Activated CD4-positive, alpha-beta T cell treated with anti-CD3 and anti-CD28 coated beads, Interleukin-2, amount 10 ng/mL, durations not matched to agents 7 days and 5 days (primary cell): ENCODE measurements around the gene PLCH2. TPM values are rescaled to one million over a fixed set of nuclear protein-coding genes. Genes with fewer than 3 reads are reported as not detected.

Experiments
- CTCF ChIA-PET: fragments of 350-600 bp; sonication (Branson Sonifier 250); formaldehyde crosslinking; loops from one replicate; lab custom pipeline; 2021; ENCODE audit warnings: antibody characterized with exemption; lab: Charles Lee
- POLR2A ChIA-PET: fragments of 350-600 bp; sonication (Branson Sonifier 250); formaldehyde crosslinking; loops from one replicate; lab custom pipeline; 2021; ENCODE audit warnings: antibody characterized with exemption; lab: Charles Lee
- DNase-seq: peaks from one replicate; pipeline ENCODE4 v3.0.0-alpha.2; 2020
- H3K27ac Mint-ChIP-seq: one replicate; pipeline ENCODE4 v1.8.0; 2021; ENCODE audit warnings: mild to moderate bottlenecking, moderate library complexity, mixed read lengths
- H3K27me3 Mint-ChIP-seq: one replicate; pipeline ENCODE4 v1.8.0; 2021; ENCODE audit warnings: mixed read lengths
- H3K36me3 Mint-ChIP-seq: one replicate; pipeline ENCODE4 v1.8.0; 2021; ENCODE audit warnings: low read depth, mixed read lengths
- H3K4me1 Mint-ChIP-seq: one replicate; pipeline ENCODE4 v1.8.0; 2021; ENCODE audit warnings: mixed read lengths
- H3K4me3 Mint-ChIP-seq: one replicate; pipeline ENCODE4 v1.8.0; 2021; ENCODE audit warnings: mild to moderate bottlenecking, moderate library complexity, mixed read lengths
- H3K9me3 Mint-ChIP-seq: one replicate; pipeline ENCODE4 v1.8.0; 2021; ENCODE audit warnings: mixed read lengths
- total RNA-seq, 2 experiments: library from RNA; stranded (reverse); gene quantifications; one replicate each; pipeline ENCODE4 v1.2.3, GENCODE V29; 2021

Gene PLCH2
- total RNA-seq, 2 experiments from 2014 or later, result 16.7 to 21.1 TPM

GRCh38 chr1:2509589-2509988 lies 33.5 kb downstream of the PLCH2 start:
- H3K27me3 Mint-ChIP-seq, result no peaks in the 10 kb centered on the region
- H3K4me3 Mint-ChIP-seq, result no peak overlapping the region
- ChIA-PET POLR2A (no interaction called here), CTCF (no interaction called here)
- peaks cover 5% of the 10 kb centered on the region for H3K36me3 Mint-ChIP-seq
- no peak for DNase-seq
- H3K27ac Mint-ChIP-seq, result no peak overlapping the region
- no peaks in the 10 kb centered on the region for H3K4me1 Mint-ChIP-seq
- no peaks in the 10 kb centered on the region for H3K9me3 Mint-ChIP-seq

DNA sequence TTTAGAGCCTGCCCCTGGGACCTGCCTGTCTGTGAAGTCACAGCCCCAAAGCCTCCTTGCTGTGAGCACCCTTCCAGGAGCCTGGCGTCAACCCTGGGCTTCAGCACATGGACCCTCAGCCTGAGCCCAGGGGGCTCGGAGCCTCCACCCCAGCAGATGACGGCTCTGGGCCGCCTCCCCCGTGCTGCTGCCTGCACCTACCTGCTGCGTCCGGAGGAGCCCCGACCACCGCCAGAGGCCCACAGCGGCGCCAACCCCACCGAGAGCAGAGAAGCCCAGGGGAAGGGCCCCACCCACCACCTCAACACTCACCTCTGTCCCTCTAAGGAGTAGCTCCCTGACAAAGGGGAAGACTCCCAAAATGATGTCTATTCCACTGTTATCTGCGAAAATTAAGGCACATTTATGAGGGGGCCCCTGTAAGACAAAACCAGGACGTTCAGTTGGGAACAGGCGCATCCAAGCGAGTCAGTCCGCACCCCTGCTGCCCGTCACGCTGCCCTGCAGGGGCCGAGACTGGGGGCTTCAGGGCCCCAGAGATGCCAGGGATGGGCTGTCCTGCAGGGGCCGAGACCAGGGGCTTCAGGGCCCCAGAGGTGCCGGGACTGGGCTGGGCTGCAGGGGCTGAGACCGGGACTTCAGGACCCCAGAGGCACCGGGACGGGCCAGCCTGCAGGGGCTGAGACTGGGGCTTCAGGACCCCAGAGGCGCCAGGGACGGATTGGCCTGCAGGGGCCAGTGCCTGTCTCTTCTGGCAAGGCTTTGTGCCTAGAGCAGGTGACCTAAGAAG lies 34.5 kb downstream of the PLCH2 start:
- no peaks in the 10 kb centered on the region for H3K4me1 Mint-ChIP-seq
- ChIA-PET CTCF (interaction anchor here (0.7 kb wide), 1 partner anchor 22 kb away, joined by 3 read pairs; no protein-coding TSS in a partner anchor), POLR2A (no interaction called here)
- H3K9me3 Mint-ChIP-seq, result no peaks in the 10 kb centered on the region
- DNase-seq, result no peak
- H3K4me3 Mint-ChIP-seq, result no peak overlapping the region
- peaks cover 5% of the 10 kb centered on the region for H3K36me3 Mint-ChIP-seq
- H3K27me3 Mint-ChIP-seq, result no peaks in the 10 kb centered on the region
- no peak overlapping the region for H3K27ac Mint-ChIP-seq

- ChIA-PET CTCF (no interaction called here), POLR2A (no interaction called here)
- Mint-ChIP-seq H3K9me3 (no peaks in the 10 kb centered on the region), H3K36me3 (peaks cover 12% of the 10 kb centered on the region), H3K4me1 (no peaks in the 10 kb centered on the region), H3K27ac (no peak overlapping the region), H3K4me3 (no peak overlapping the region), H3K27me3 (no peaks in the 10 kb centered on the region)
- DNase-seq, result no peak
Measured at GRCh38 chr1:2512862-2513421, 36.9 kb downstream of the PLCH2 start.

- Mint-ChIP-seq H3K27me3 (no peaks in the 10 kb centered on the region), H3K36me3 (peaks cover 18% of the 10 kb centered on the region), H3K4me1 (no peaks in the 10 kb centered on the region), H3K4me3 (no peak overlapping the region), H3K27ac (no peak overlapping the region), H3K9me3 (no peaks in the 10 kb centered on the region)
- CTCF ChIA-PET, result interaction anchor here (1.3 kb wide), 1 partner anchor 10 kb away, joined by 3 read pairs; no protein-coding TSS in a partner anchor
- POLR2A ChIA-PET, result no interaction called here
- DNase-seq, result no peak
Measured at GRCh38 chr1:2513939-2514652, 38.0 kb downstream of the PLCH2 start.

DNA sequence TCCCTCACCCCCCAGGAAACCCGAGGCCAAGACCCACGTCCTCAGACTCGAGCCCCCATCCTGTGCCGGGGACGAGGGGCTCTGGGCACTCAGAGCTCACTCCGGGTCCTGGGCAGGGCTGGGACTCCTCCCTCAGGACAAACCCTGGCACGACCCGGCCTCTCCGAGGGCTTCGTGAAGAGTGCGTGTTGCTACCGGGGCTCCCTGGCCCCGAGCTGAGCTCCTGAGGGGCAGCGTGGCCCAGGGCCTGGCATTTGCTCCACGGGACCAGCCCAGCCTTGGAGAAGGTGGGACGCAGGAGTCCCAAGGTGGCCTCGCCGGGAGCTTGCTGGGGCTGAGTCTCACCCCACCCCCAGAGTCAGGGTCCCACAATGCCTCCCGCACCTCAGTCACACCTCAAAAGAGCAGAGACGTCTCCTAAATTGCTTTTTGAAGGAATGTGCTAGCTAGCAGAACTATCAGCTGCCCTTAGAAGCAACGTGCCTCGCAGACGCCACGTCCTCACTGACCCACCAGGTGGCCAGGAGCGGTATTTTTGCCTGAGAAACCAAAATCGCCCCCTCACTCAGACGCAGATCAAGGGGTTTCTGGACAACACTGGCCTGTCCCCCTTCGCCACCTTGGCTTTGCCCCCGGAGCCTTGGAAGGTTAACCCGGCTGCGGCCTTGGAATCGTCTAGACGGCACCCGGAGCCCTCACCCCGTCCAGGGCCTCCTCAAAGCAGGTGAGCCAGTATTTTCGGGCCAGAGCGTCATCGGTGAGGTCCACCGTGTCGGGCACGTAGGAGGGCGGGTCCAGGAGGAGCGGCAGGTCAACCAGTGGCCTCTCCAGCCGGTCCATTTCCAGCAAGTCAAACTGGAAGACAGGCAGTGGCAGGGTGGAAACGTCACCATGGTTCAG lies 39.0 kb downstream of the PLCH2 start:
- Mint-ChIP-seq H3K27me3 (no peaks in the 10 kb centered on the region), H3K36me3 (peaks cover 19% of the 10 kb centered on the region), H3K9me3 (no peaks in the 10 kb centered on the region), H3K4me1 (no peaks in the 10 kb centered on the region), H3K4me3 (no peak overlapping the region), H3K27ac (no peak overlapping the region)
- ChIA-PET CTCF (interaction anchor here (1.3 kb wide), 1 partner anchor 9 kb away, joined by 3 read pairs; no protein-coding TSS in a partner anchor), POLR2A (no interaction called here)
- DNase-seq, result no peak

DNA sequence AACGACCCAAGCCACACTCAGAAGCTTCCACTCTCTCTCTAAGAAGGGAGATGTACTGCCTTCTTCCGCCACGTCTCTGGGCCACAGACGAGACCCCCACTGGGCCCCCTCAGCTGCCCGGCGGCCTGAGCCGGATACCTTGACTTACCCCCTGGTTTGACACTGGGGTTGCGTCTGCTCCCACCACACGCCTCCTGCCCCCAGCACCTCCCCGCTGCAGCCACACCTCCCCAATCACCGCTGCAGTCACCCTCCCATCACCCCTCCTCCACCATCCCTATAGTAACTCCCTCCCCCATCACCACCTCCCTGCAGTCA lies 39.6 kb downstream of the PLCH2 start:
- no peaks in the 10 kb centered on the region for H3K9me3 Mint-ChIP-seq
- ChIA-PET CTCF (no interaction called here), POLR2A (no interaction called here)
- no peak overlapping the region for H3K4me3 Mint-ChIP-seq
- no peak overlapping the region for H3K27ac Mint-ChIP-seq
- peaks cover 22% of the 10 kb centered on the region for H3K36me3 Mint-ChIP-seq
- DNase-seq, result no peak
- H3K4me1 Mint-ChIP-seq, result no peaks in the 10 kb centered on the region
- H3K27me3 Mint-ChIP-seq, result no peaks in the 10 kb centered on the region

- H3K4me3 Mint-ChIP-seq, result no peak overlapping the region
- H3K36me3 Mint-ChIP-seq, result peaks cover 26% of the 10 kb centered on the region
- H3K9me3 Mint-ChIP-seq, result no peaks in the 10 kb centered on the region
- ChIA-PET CTCF (no interaction called here), POLR2A (no interaction called here)
- no peak for DNase-seq
- no peak overlapping the region for H3K27ac Mint-ChIP-seq
- no peaks in the 10 kb centered on the region for H3K4me1 Mint-ChIP-seq
- H3K27me3 Mint-ChIP-seq, result no peaks in the 10 kb centered on the region
Measured at GRCh38 chr1:2516124-2516523, 40.0 kb downstream of the PLCH2 start.

DNA sequence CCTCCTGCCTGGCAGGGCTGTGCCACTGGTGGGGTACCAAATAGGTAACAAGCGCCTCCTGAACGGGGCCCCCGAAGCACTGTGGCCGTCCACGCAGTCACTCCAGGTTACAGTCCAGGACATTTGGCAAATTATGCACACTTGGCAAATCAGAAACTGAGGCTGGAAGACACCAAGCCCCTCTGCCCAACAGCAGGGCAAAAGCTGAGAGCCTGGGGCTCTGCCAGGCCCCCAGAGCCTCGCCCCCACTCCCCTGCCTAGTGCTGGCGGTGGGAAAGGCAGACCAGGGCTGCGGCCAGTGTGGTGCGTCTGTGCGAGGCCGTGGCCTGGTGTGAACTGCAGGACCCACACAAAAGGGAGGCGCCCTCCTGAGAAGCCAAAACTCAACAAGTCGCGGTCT lies 40.9 kb downstream of the PLCH2 start:
- ChIA-PET CTCF (no interaction called here), POLR2A (no interaction called here)
- DNase-seq, result no peak
- no peak overlapping the region for H3K27ac Mint-ChIP-seq
- H3K9me3 Mint-ChIP-seq, result no peaks in the 10 kb centered on the region
- peaks cover 2% of the 10 kb centered on the region for H3K4me1 Mint-ChIP-seq
- H3K36me3 Mint-ChIP-seq, result peaks cover 26% of the 10 kb centered on the region
- H3K4me3 Mint-ChIP-seq, result no peak overlapping the region
- no peaks in the 10 kb centered on the region for H3K27me3 Mint-ChIP-seq

DNA sequence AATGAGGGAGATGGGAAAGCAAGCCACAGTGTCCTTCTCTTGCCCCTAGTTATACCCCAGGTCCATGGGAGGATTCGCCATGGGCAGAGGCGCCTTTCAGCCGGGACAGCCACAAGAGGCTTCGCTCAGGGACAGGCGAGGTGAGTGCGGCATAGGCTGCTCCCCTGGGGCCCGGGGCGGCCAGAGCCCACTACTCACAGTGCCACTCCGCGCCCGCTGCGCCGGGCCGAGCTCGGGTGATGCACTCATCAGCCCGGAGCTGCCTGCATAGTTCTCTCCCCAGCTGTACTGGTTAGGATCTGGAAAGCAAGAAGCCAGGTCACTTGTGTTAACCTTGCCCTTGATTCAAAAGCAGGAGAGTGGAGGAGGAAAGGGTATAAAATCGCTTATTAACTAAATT lies 41.9 kb downstream of the PLCH2 start:
- POLR2A ChIA-PET, result no interaction called here
- Mint-ChIP-seq H3K4me1 (peaks cover 11% of the 10 kb centered on the region), H3K36me3 (peaks cover 26% of the 10 kb centered on the region), H3K27ac (no peak overlapping the region), H3K27me3 (no peaks in the 10 kb centered on the region), H3K4me3 (no peak overlapping the region), H3K9me3 (no peaks in the 10 kb centered on the region)
- no peak for DNase-seq
- CTCF ChIA-PET, result no interaction called here

DNA sequence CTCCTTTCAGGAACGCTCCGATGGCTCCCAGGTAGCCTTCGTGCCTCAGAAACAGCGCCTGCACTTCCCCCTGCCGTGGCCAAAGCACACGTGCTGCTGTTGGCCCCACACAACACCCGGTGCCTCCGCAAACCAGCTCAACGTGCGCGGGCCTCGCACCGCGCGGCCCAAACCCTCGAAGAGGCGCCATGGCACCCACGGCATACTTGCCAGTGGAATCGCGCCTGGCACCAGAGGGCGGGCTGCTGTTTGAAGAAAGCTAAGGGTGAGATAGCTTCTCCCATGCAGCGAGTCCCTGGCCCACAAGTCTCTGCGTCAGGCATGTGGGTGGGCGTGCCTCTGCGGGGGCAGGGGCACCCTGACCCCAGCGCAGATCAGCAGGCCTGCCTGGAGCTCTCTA lies 42.4 kb downstream of the PLCH2 start:
- Mint-ChIP-seq H3K4me3 (no peak overlapping the region), H3K27ac (no peak overlapping the region), H3K27me3 (no peaks in the 10 kb centered on the region), H3K4me1 (peaks cover 16% of the 10 kb centered on the region), H3K9me3 (no peaks in the 10 kb centered on the region), H3K36me3 (peaks cover 29% of the 10 kb centered on the region)
- ChIA-PET CTCF (interaction anchor here (1.4 kb wide), 1 partner anchor 10 kb away, joined by 3 read pairs; no protein-coding TSS in a partner anchor), POLR2A (no interaction called here)
- no peak for DNase-seq

GRCh38 chr1:2519029-2519685 lies 43.1 kb downstream of the PLCH2 start:
- Mint-ChIP-seq H3K4me3 (no peak overlapping the region), H3K4me1 (peaks cover 23% of the 10 kb centered on the region), H3K9me3 (no peaks in the 10 kb centered on the region), H3K27ac (no peak overlapping the region), H3K36me3 (peaks cover 32% of the 10 kb centered on the region), H3K27me3 (no peaks in the 10 kb centered on the region)
- DNase-seq, result no peak
- POLR2A ChIA-PET, result no interaction called here
- CTCF ChIA-PET, result interaction anchor here (1.4 kb wide), 1 partner anchor 10 kb away, joined by 3 read pairs; no protein-coding TSS in a partner anchor

GRCh38 chr1:2519729-2520128 lies 43.6 kb downstream of the PLCH2 start:
- Mint-ChIP-seq H3K36me3 (peaks cover 35% of the 10 kb centered on the region), H3K4me1 (peaks cover 28% of the 10 kb centered on the region), H3K9me3 (no peaks in the 10 kb centered on the region), H3K4me3 (no peak overlapping the region), H3K27me3 (no peaks in the 10 kb centered on the region), H3K27ac (no peak overlapping the region)
- DNase-seq, result no peak
- POLR2A ChIA-PET, result no interaction called here
- CTCF ChIA-PET, result interaction anchor here (1.0 to 1.4 kb wide), 2 partner anchors 9 to 57 kb away, joined by 3 read pairs; no protein-coding TSS in a partner anchor
